ENCODE measurements around the gene ADGRG1.

DNA sequence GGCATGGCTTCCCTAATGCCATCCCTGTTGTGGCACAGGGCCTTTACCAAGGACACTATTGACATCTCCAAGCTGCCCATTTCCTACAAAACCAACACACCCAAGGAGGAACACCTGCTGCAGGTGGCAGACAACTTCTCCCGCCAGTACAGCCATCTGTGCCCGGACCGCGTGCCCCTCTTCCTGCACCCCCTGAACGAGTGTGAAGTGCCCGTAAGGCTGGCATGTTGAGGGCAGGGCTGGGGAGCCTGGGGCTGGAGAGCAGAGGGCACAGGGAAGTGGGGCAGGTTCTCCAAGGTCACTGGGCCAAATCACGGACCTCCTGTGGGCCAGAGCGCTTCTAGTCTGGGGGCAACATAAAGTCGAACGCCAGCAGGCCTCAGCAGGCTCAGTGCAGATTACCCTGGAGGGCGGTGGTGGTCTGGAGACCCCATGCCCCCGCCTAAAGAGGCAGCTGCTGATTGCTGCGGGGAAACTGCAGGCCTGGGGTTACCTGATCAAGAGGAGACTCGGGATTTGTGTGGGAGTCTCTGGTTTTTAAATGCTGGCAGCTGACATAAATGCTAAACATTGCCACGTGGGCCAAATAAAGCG, 70.5 kb downstream of the ADGRG1 start:
- TF ChIP-seq, protein P1, sequence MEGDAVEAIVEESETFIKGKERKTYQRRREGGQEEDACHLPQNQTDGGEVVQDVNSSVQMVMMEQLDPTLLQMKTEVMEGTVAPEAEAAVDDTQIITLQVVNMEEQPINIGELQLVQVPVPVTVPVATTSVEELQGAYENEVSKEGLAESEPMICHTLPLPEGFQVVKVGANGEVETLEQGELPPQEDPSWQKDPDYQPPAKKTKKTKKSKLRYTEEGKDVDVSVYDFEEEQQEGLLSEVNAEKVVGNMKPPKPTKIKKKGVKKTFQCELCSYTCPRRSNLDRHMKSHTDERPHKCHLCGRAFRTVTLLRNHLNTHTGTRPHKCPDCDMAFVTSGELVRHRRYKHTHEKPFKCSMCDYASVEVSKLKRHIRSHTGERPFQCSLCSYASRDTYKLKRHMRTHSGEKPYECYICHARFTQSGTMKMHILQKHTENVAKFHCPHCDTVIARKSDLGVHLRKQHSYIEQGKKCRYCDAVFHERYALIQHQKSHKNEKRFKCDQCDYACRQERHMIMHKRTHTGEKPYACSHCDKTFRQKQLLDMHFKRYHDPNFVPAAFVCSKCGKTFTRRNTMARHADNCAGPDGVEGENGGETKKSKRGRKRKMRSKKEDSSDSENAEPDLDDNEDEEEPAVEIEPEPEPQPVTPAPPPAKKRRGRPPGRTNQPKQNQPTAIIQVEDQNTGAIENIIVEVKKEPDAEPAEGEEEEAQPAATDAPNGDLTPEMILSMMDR (IDR thresholded peaks at IDR 0.05) = no peak
- no peak for TF ChIP-seq ZFX (IDR thresholded peaks at IDR 0.05; ENCODE audit: borderline replicate concordance)
